ENCODE measurements around the gene C9orf85. TPM values are rescaled to one million over a fixed set of nuclear protein-coding genes. Genes with fewer than 3 reads are reported as not detected.
A peak's percentile ranks its signal among the peaks of the same experiment; 100 is the strongest.

Gene C9orf85
- total RNA-seq, 1 experiment from 2014 or later, result 20.2 TPM

GRCh38 chr9:71911061-71911907, at the start of gene C9orf85, which contains the start of gene ABHD17B (continued):
- TF ChIP-seq ELF4 (CRISPR knock-in tag; IDR thresholded peaks at IDR 0.05; ENCODE audit: low read depth), result no peak
- no peak for TF ChIP-seq ERG (CRISPR knock-in tag; IDR thresholded peaks at IDR 0.05)
- TF ChIP-seq JAZF1 (CRISPR knock-in tag; IDR thresholded peaks at IDR 0.05), result no peak
- TF ChIP-seq CDX4 (CRISPR knock-in tag; IDR thresholded peaks at IDR 0.05; ENCODE audit: borderline replicate concordance), result no peak
- TF ChIP-seq EMX1 (CRISPR knock-in tag; IDR thresholded peaks at IDR 0.05), result no peak
- no peak for TF ChIP-seq HMGXB4 (CRISPR knock-in tag; IDR thresholded peaks at IDR 0.05)
- no peak for TF ChIP-seq FOXJ3 (CRISPR knock-in tag; IDR thresholded peaks at IDR 0.05; ENCODE audit: borderline replicate concordance)
- TF ChIP-seq ZMAT4 (CRISPR knock-in tag; IDR thresholded peaks at IDR 0.05), result 0 out of 2 replicates have a peak, but pooled peaks have one; percentile 18
- peak; percentile 76 for TF ChIP-seq SP1 (CRISPR knock-in tag; conservative IDR thresholded peaks at IDR 0.05)
- TF ChIP-seq ESRRA (CRISPR knock-in tag; IDR thresholded peaks at IDR 0.05; ENCODE audit: borderline replicate concordance), result no peak
- TF ChIP-seq TEAD4 (CRISPR knock-in tag; IDR thresholded peaks at IDR 0.05), result 0 out of 2 replicates have a peak, but pooled peaks have one; percentile 57
- TF ChIP-seq ARID4B (CRISPR knock-in tag; IDR thresholded peaks at IDR 0.05; ENCODE audit: borderline replicate concordance), result peak; percentile 71; the same call in 1 of the 2 replicates
- no peak for TF ChIP-seq CBFB (CRISPR knock-in tag; IDR thresholded peaks at IDR 0.05; ENCODE audit: low read depth)
- TF ChIP-seq OVOL2 (CRISPR knock-in tag; IDR thresholded peaks at IDR 0.05; ENCODE audit: borderline replicate concordance), result no peak
- TF ChIP-seq ETV6 (CRISPR knock-in tag; IDR thresholded peaks at IDR 0.05), result peak; percentile 80
- TF ChIP-seq MYBL2 (CRISPR knock-in tag; IDR thresholded peaks at IDR 0.05), result no peak
- TF ChIP-seq ZSCAN18 (CRISPR knock-in tag; IDR thresholded peaks at IDR 0.05), result no peak
- TF ChIP-seq NFE2L1 (CRISPR knock-in tag; IDR thresholded peaks at IDR 0.05), result peak; percentile 45; the same call in 1 of the 2 replicates
- peak; percentile 81; the same call in 1 of the 2 replicates for TF ChIP-seq TEAD1 (CRISPR knock-in tag; IDR thresholded peaks at IDR 0.05)
- TF ChIP-seq ZNF396 (CRISPR knock-in tag; IDR thresholded peaks at IDR 0.05; ENCODE audit: borderline replicate concordance), result no peak
- no peak for TF ChIP-seq ZNF423 (CRISPR knock-in tag; IDR thresholded peaks at IDR 0.05)
- TF ChIP-seq RORB (CRISPR knock-in tag; IDR thresholded peaks at IDR 0.05), result no peak
- no peak for TF ChIP-seq ZNF317 (CRISPR knock-in tag; IDR thresholded peaks at IDR 0.05; ENCODE audit: borderline replicate concordance, low read depth)
- 0 out of 2 replicates have a peak, but pooled peaks have one; percentile 7 for TF ChIP-seq E2F5 (CRISPR knock-in tag; IDR thresholded peaks at IDR 0.05)
- no peak for TF ChIP-seq KAT7 (CRISPR knock-in tag; IDR thresholded peaks at IDR 0.05; ENCODE audit: borderline replicate concordance)
- TF ChIP-seq ZNF263 (CRISPR knock-in tag; IDR thresholded peaks at IDR 0.05; ENCODE audit: low read depth), result no peak
- TF ChIP-seq TCF7 (CRISPR knock-in tag; IDR thresholded peaks at IDR 0.05; ENCODE audit: low read depth), result no peak
- no peak for TF ChIP-seq CREB1 (CRISPR knock-in tag; IDR thresholded peaks at IDR 0.05)

All from WTC11 (cell line).